Neuronal stem cell (in vitro differentiated cells): ENCODE results near the gene STXBP6.

Experiments
- DNase-seq: peaks from one replicate; pipeline ENCODE4 v3.0.0-alpha.2; 2013; ENCODE audit warnings: low spot score
- H2AFZ ChIP-seq: one replicate; pipeline ENCODE4 v1.6.1; 2013; ENCODE audit warnings: mild to moderate bottlenecking, low read length, inconsistent platforms
- H2AK5ac ChIP-seq: 2 replicates; pipeline ENCODE4 v1.6.1; 2013; ENCODE audit warnings: low read depth, mild to moderate bottlenecking, inconsistent platforms, low read length, moderate library complexity, mixed read lengths
- H2BK120ac ChIP-seq: 2 replicates; pipeline ENCODE4 v1.6.1; 2013; ENCODE audit warnings: low read depth, mild to moderate bottlenecking, inconsistent platforms, low read length, moderate library complexity, mixed read lengths
- H2BK12ac ChIP-seq: one replicate; pipeline ENCODE4 v1.6.1; 2013; ENCODE audit warnings: low read length, inconsistent platforms
- H2BK15ac ChIP-seq: 2 replicates; pipeline ENCODE4 v1.6.1; 2013; ENCODE audit warnings: mild to moderate bottlenecking, low read length, inconsistent platforms, mixed read lengths
- H2BK5ac ChIP-seq: one replicate; pipeline ENCODE4 v1.6.1; 2013; ENCODE audit warnings: inconsistent platforms, mild to moderate bottlenecking, low read length, moderate library complexity
- H3K14ac ChIP-seq: one replicate; pipeline ENCODE4 v1.6.1; 2013; ENCODE audit warnings: low read length, inconsistent platforms
- H3K18ac ChIP-seq: 2 replicates; pipeline ENCODE4 v1.6.1; 2013; ENCODE audit warnings: low read length, inconsistent platforms
- H3K23ac ChIP-seq: 2 replicates; pipeline ENCODE4 v1.6.1; 2013; ENCODE audit warnings: low read depth, mild to moderate bottlenecking, mixed read lengths, low read length, inconsistent platforms; ENCODE audit not compliant: poor library complexity
- H3K27ac ChIP-seq: replicated peaks from 3 replicates; pipeline ENCODE4 v1.5.1; 2013; ENCODE audit warnings: low read length, inconsistent platforms
- H3K27me3 ChIP-seq, 3 experiments: 2 replicates each; pipeline ENCODE4 v1.6.1; 2013; ENCODE audit warnings: low read length in 3 of 3, mild to moderate bottlenecking in 2 of 3, inconsistent platforms in 1 of 3, low read depth in 1 of 3, mixed read lengths in 1 of 3, moderate library complexity in 1 of 3; ENCODE audit not compliant: control insufficient read depth in 3 of 3, insufficient read depth in 3 of 3
- H3K36me3 ChIP-seq, 2 donors: replicated peaks in 1 of 2; 2 replicates each; pipeline ENCODE4 v1.6.1; 2013; ENCODE audit warnings: low read length in 2 of 2; ENCODE audit not compliant: control insufficient read depth in 2 of 2, insufficient read depth in 2 of 2
- H3K4ac ChIP-seq: 2 replicates; pipeline ENCODE4 v1.6.1; 2013; ENCODE audit warnings: inconsistent platforms, mild to moderate bottlenecking, low read length, moderate library complexity
- H3K4me1 ChIP-seq, 2 donors: 1 replicate in 1 of 2; 2 replicates in 1 of 2; pipeline ENCODE4 v1.6.1; 2013; ENCODE audit warnings: low read length in 2 of 2, low read depth in 1 of 2; ENCODE audit not compliant: control insufficient read depth in 2 of 2, insufficient read depth in 1 of 2
- H3K4me2 ChIP-seq: one replicate; pipeline ENCODE4 v1.6.1; 2013; ENCODE audit warnings: mild to moderate bottlenecking, low read length, inconsistent platforms; ENCODE audit not compliant: insufficient read depth, poor library complexity, severe bottlenecking
- H3K4me3 ChIP-seq, 2 donors: 2 replicates each; pipeline ENCODE4 v1.5.1; 2013; ENCODE audit warnings: low read length in 2 of 2, mild to moderate bottlenecking in 2 of 2, inconsistent platforms in 1 of 2, moderate library complexity in 1 of 2
- H3K79me1 ChIP-seq: one replicate; pipeline ENCODE4 v1.6.1; 2013; ENCODE audit warnings: low read depth, mild to moderate bottlenecking, inconsistent platforms, low read length, moderate library complexity
- H3K9ac ChIP-seq: one replicate; pipeline ENCODE4 v1.6.1; 2013; ENCODE audit warnings: mild to moderate bottlenecking, low read depth, low read length, inconsistent platforms; ENCODE audit not compliant: poor library complexity
- H3K9me3 ChIP-seq, 2 donors: replicated peaks in 1 of 2; 2 replicates each; pipeline versions ENCODE3 to v1.6.1; 2013; ENCODE audit warnings: low read length in 2 of 2, mild to moderate bottlenecking in 2 of 2, inconsistent platforms in 1 of 2, low read depth in 1 of 2, mixed read lengths in 1 of 2, moderate library complexity in 1 of 2; ENCODE audit not compliant: control insufficient read depth in 2 of 2, insufficient read depth in 1 of 2
- H4K8ac ChIP-seq: one replicate; pipeline ENCODE4 v1.6.1; 2013; ENCODE audit warnings: low read depth, mild to moderate bottlenecking, inconsistent platforms, low read length, moderate library complexity
- H4K91ac ChIP-seq: one replicate; pipeline ENCODE4 v1.6.1; 2013; ENCODE audit warnings: low read length, low read depth, mild to moderate bottlenecking, inconsistent platforms; ENCODE audit not compliant: poor library complexity
- WGBS, 2 donors: extraction: QIAGEN DNeasy Blood & Tissue Kit; methylation state at CpG; one replicate each; pipeline ENCODE4 v1.1.7; 2013; ENCODE audit warnings: missing lambda C conversion rate in 2 of 2, mixed read lengths in 1 of 2; ENCODE audit not compliant: insufficient read length in 2 of 2, insufficient replicate concordance in 1 of 2; ENCODE audit errors: extremely low coverage in 2 of 2; 5-methylcytosine and 5-hydroxymethylcytosine counted together

Gene STXBP6

DNA sequence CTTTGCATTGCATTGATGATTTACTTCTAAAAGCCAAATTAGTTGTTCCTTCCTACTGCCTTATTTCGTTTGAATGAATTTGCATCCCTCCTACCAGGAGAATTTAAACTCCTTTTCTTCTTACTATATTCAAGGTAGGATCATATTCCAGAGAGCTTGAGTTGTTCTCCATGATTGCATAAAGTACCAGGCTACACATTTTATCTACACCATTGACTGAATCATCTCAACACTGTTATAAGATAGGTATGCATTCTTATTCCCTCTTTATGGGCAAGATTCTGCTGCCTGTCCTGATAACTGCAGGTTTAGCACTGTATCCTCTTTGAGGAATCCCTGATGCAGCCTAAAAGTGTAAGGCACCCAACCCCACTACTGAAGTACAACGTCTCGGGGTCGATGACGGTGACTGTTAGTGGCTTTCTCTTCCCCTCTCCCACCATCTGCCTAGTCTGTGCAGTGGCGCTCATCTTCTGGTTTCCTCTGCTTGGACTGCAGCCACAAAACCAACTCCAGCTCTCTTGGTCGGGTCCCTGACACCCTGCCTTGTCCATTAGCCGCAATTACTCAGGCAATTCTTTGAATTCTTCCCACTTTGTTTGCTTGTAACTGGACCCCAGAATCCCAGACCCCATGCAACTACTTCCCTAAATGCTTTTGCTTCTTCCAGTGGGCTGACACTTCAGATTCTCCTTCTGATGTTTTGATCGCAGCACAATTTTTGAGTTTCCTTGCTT is 44.4 kb upstream of the STXBP6 start:
- Histone ChIP-seq H3K4me1 (peaks cover 0 to 6% of the 10 kb centered on the region in 2 donors), H2BK120ac (no peak overlapping the region), H3K4me2 (no peak overlapping the region), H4K91ac (no peak overlapping the region), H3K9ac (no peak overlapping the region), H3K4me3 (no peak overlapping the region), H2BK5ac (no peak overlapping the region), H3K36me3 (no peaks in the 10 kb centered on the region), H3K27me3 (no peaks in the 10 kb centered on the region), H3K9me3 (no peaks in the 10 kb centered on the region), H4K8ac (no peak overlapping the region), H3K27ac (no peak overlapping the region), H3K79me1 (no peaks in the 10 kb centered on the region), H3K23ac (no peak overlapping the region), H2BK15ac (no peak overlapping the region), H2AK5ac (no peak overlapping the region), H3K4ac (no peak overlapping the region), H2BK12ac (no peak overlapping the region), H2AFZ (no peak overlapping the region), H3K14ac (no peak overlapping the region), H3K18ac (no peak overlapping the region)
- DNase-seq = no peak
- no CpG with 5 or more reads among the region's 9 CpGs for WGBS, 2 donors

GRCh38 chr14:25092258-25092740 is 42.4 kb upstream of the STXBP6 start:
- H4K8ac ChIP-seq = no peak overlapping the region
- H2BK12ac ChIP-seq = no peak overlapping the region
- H3K4ac ChIP-seq = no peak overlapping the region
- no peak overlapping the region for H3K14ac ChIP-seq
- no CpG with 5 or more reads among the region's 4 CpGs for WGBS, 2 donors
- no peak overlapping the region for H3K4me3 ChIP-seq
- no peaks in the 10 kb centered on the region for H3K79me1 ChIP-seq
- no peak overlapping the region for H2AFZ ChIP-seq
- H3K27ac ChIP-seq = no peak overlapping the region
- H2AK5ac ChIP-seq = no peak overlapping the region
- H2BK120ac ChIP-seq = no peak overlapping the region
- H2BK15ac ChIP-seq = no peak overlapping the region
- no peak overlapping the region for H3K23ac ChIP-seq
- no peak overlapping the region for H2BK5ac ChIP-seq
- peaks cover 0 to 8% of the 10 kb centered on the region in 2 donors for H3K4me1 ChIP-seq
- no peak overlapping the region for H3K9ac ChIP-seq
- no peak overlapping the region for H4K91ac ChIP-seq
- DNase-seq = no peak
- H3K9me3 ChIP-seq = no peaks in the 10 kb centered on the region
- no peaks in the 10 kb centered on the region for H3K27me3 ChIP-seq
- no peak overlapping the region for H3K4me2 ChIP-seq
- no peaks in the 10 kb centered on the region for H3K36me3 ChIP-seq
- no peak overlapping the region for H3K18ac ChIP-seq

DNA sequence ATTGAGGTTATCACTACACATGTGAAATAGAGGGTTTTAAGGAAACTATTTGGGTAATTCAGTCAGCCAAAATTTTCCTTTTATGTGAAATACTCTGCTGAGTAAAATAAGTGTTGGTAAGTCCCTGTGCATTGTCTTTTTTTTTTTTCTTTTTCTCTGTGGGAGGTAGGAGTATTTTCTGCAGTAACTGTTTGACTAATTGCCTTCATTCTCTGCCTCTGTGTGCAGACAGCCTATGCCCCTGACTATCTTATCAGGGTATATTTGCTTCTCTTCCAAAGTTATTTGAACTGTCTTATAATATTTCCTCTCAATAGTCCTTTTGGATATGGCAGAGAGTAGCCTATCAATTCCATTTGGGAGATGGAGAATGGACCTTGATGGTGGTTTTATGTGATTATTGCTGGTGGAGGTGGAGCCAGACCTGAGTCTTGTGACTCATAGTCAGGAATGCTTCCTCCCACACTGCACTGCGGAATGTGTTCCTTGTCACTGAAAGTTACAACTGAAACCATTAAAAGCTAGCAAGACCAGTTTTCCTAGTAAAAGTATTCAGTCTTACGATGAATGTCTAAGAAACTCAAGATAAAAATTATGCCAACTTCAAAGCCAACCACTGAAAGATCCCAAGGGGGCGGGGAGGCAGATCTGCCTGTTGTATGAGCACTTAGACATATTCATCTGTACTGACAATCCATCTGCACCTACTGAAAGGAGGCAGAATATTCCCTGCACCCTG is 40.9 kb upstream of the STXBP6 start:
- peaks cover 0 to 8% of the 10 kb centered on the region in 2 donors for H3K4me1 ChIP-seq
- no peak overlapping the region for H3K18ac ChIP-seq
- H3K27me3 ChIP-seq = no peaks in the 10 kb centered on the region
- no peak overlapping the region for H3K27ac ChIP-seq
- no peak overlapping the region for H3K4me2 ChIP-seq
- no peak overlapping the region for H3K14ac ChIP-seq
- no peak overlapping the region for H4K8ac ChIP-seq
- WGBS, 2 donors = no CpG with 5 or more reads among the region's 3 CpGs
- peak; percentile 17 for DNase-seq
- H3K9ac ChIP-seq = no peak overlapping the region
- no peak overlapping the region for H2AK5ac ChIP-seq
- no peaks in the 10 kb centered on the region for H3K9me3 ChIP-seq
- H2BK15ac ChIP-seq = no peak overlapping the region
- no peaks in the 10 kb centered on the region for H3K36me3 ChIP-seq
- no peak overlapping the region for H4K91ac ChIP-seq
- no peak overlapping the region for H2BK12ac ChIP-seq
- H2BK120ac ChIP-seq = no peak overlapping the region
- H3K4me3 ChIP-seq = no peak overlapping the region
- H3K23ac ChIP-seq = no peak overlapping the region
- no peak overlapping the region for H2BK5ac ChIP-seq
- H2AFZ ChIP-seq = no peak overlapping the region
- no peaks in the 10 kb centered on the region for H3K79me1 ChIP-seq
- H3K4ac ChIP-seq = no peak overlapping the region

DNA sequence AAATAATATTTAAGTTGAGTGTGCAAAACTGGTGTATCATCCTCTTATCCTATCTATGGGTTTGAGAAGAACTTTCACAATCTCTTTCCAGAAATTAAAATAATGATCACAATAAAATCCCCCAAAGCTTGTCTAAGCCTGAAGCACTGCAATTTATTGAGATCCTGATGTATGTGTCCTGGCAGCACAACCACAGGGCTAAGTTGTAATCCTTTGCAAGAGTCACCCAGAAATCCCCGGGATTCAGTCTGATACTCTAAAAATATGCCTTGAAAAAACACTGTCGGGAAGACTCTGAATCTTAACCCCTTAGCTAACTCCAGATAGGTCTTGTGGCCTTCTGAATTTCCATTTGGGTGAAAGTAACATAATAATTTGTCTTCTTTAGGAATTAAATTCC is 40.3 kb upstream of the STXBP6 start:
- H3K4ac ChIP-seq = no peak overlapping the region
- H3K27ac ChIP-seq = no peak overlapping the region
- no peak overlapping the region for H3K23ac ChIP-seq
- H3K14ac ChIP-seq = no peak overlapping the region
- H3K4me2 ChIP-seq = no peak overlapping the region
- H2BK120ac ChIP-seq = no peak overlapping the region
- no peak overlapping the region for H4K91ac ChIP-seq
- DNase-seq = no peak
- no peak overlapping the region for H3K9ac ChIP-seq
- no CpG with 5 or more reads among the region's 2 CpGs for WGBS, 2 donors
- no peak overlapping the region for H3K18ac ChIP-seq
- no peaks in the 10 kb centered on the region for H3K79me1 ChIP-seq
- H3K36me3 ChIP-seq = no peaks in the 10 kb centered on the region
- no peak overlapping the region for H3K4me3 ChIP-seq
- no peak overlapping the region for H2BK15ac ChIP-seq
- H3K27me3 ChIP-seq = no peaks in the 10 kb centered on the region
- no peak overlapping the region for H2BK12ac ChIP-seq
- H4K8ac ChIP-seq = no peak overlapping the region
- H2AK5ac ChIP-seq = no peak overlapping the region
- H3K4me1 ChIP-seq = peaks cover 0 to 6% of the 10 kb centered on the region in 2 donors
- no peak overlapping the region for H2BK5ac ChIP-seq
- H3K9me3 ChIP-seq = no peaks in the 10 kb centered on the region
- H2AFZ ChIP-seq = no peak overlapping the region
